ENCODE results near the gene RMC1. TPM values are rescaled to one million over a fixed set of nuclear protein-coding genes. Genes with fewer than 3 reads are reported as not detected.
"Not testable (repeated sequence)": the region's sequence is repeated elsewhere in the genome, so short reads cannot be mapped to it uniquely, and the experiment has no call there.

Gene RMC1
- total RNA-seq, 1 donor from 2014 or later = 63.8 TPM

- intact Hi-C loops (cut with micrococcal nuclease) = no loop called here
These were observed 49.2 kb downstream of the RMC1 start for GRCh38 chr18:23552505-23552904.

GRCh38 chr18:23553887-23554286 is 50.6 kb downstream of the RMC1 start:
- intact Hi-C loops (cut with micrococcal nuclease) = no loop called here

GRCh38 chr18:23556145-23556780 is 53.0 kb downstream of the RMC1 start:
- intact Hi-C loops (cut with micrococcal nuclease) = no loop called here

GRCh38 chr18:23557511-23557910 is 54.2 kb downstream of the RMC1 start:
- intact Hi-C loops (cut with micrococcal nuclease) = not testable (repeated sequence)

GRCh38 chr18:23560186-23560585 is 56.9 kb downstream of the RMC1 start:
- intact Hi-C loops (cut with micrococcal nuclease) = no loop called here

GRCh38 chr18:23563377-23564043 is 60.2 kb downstream of the RMC1 start:
- intact Hi-C loops (cut with micrococcal nuclease) = loop anchor here (2.0 kb wide), 1 partner anchor 23 kb away; the partner anchor contains the start of gene NPC1

GRCh38 chr18:23565916-23566547 is 62.7 kb downstream of the RMC1 start:
- intact Hi-C loops (cut with micrococcal nuclease) = no loop called here

- intact Hi-C loops (cut with micrococcal nuclease) = no loop called here
These were observed 64.4 kb downstream of the RMC1 start for GRCh38 chr18:23567671-23568070.

- intact Hi-C loops (cut with micrococcal nuclease) = no loop called here
These were observed 65.2 kb downstream of the RMC1 start for GRCh38 chr18:23568281-23569138.

- intact Hi-C loops (cut with micrococcal nuclease) = loop anchor here (2.0 kb wide), 1 partner anchor 17 kb away; the partner anchor contains the start of gene NPC1
These were observed 66.2 kb downstream of the RMC1 start for GRCh38 chr18:23569299-23570063.

GRCh38 chr18:23570912-23571504 is 67.7 kb downstream of the RMC1 start:
- intact Hi-C loops (cut with micrococcal nuclease) = loop anchor here (2.0 kb wide), 1 partner anchor 16 kb away; the partner anchor contains the start of gene NPC1

GRCh38 chr18:23572012-23572411 is 68.7 kb downstream of the RMC1 start:
- intact Hi-C loops (cut with micrococcal nuclease) = no loop called here

- intact Hi-C loops (cut with micrococcal nuclease) = no loop called here
These were observed 69.3 kb downstream of the RMC1 start for GRCh38 chr18:23572570-23572969.

GRCh38 chr18:23573020-23573419 is 69.7 kb downstream of the RMC1 start:
- intact Hi-C loops (cut with micrococcal nuclease) = no loop called here

- intact Hi-C loops (cut with micrococcal nuclease) = loop anchor here (1.0 to 2.0 kb wide), 3 partner anchors 11 to 121 kb away; partner anchors contain the start of gene RIOK3
These were observed 70.5 kb downstream of the RMC1 start for GRCh38 chr18:23573626-23574431.

GRCh38 chr18:23574611-23575308 is 71.4 kb downstream of the RMC1 start:
- intact Hi-C loops (cut with micrococcal nuclease) = loop anchor here (1.0 to 2.0 kb wide), 3 partner anchors 11 to 121 kb away; partner anchors contain the start of gene RIOK3

GRCh38 chr18:23575309-23575651 is 72.0 kb downstream of the RMC1 start:
- intact Hi-C loops (cut with micrococcal nuclease) = loop anchor here (2.0 kb wide), 1 partner anchor 34 kb away; no protein-coding TSS in a partner anchor

GRCh38 chr18:23577521-23577920 is 74.2 kb downstream of the RMC1 start:
- intact Hi-C loops (cut with micrococcal nuclease) = not testable (repeated sequence)

Data from T-helper 1 cell treated with Interleukin-12 subunit alpha and Interleukin-12 subunit beta and Interleukin-4 antibody, amounts not matched to agents 30 ng/mL and 1 ng/mL, for 36 hours (primary cell).